NT2/D1 (cell line): Measurements from ENCODE around the gene SDC3.

Experiments used
- DNase-seq: peaks from one replicate; pipeline ENCODE4 v3.0.0-alpha.2; 2011; ENCODE audit warnings: low read depth, low spot score
- H3K27me3 ChIP-seq: 2 replicates; pipeline ENCODE4 v1.6.0; 2011; ENCODE audit warnings: mild to moderate bottlenecking; ENCODE audit not compliant: insufficient read length, insufficient read depth
- H3K36me3 ChIP-seq: 2 replicates; pipeline ENCODE4 v1.6.1; 2011; ENCODE audit warnings: mild to moderate bottlenecking, low read length, mixed read lengths; ENCODE audit not compliant: insufficient read depth, insufficient read length
- H3K4me1 ChIP-seq: 2 replicates; pipeline ENCODE4 v1.5.1; 2011; ENCODE audit not compliant: insufficient read depth, insufficient read length
- H3K4me3 ChIP-seq: 2 replicates; pipeline ENCODE4 v1.5.1; 2011; ENCODE audit warnings: low read depth; ENCODE audit not compliant: insufficient read length
- H3K9ac ChIP-seq: 2 replicates; pipeline ENCODE4 v1.6.0; 2011; ENCODE audit warnings: low read depth; ENCODE audit not compliant: insufficient read length
- H3K9me3 ChIP-seq: 2 replicates; pipeline ENCODE4 v1.5.1; 2011; ENCODE audit warnings: mild to moderate bottlenecking, low read length; ENCODE audit not compliant: insufficient read depth
- SUZ12 ChIP-seq: IDR thresholded peaks from 2 replicates; pipeline ENCODE4 v1.6.1; 2011; ENCODE audit not compliant: insufficient read length, insufficient read depth; ENCODE audit errors: extremely low read depth
- YY1 ChIP-seq: IDR thresholded peaks from 2 replicates; pipeline ENCODE4 v1.6.1; 2011; ENCODE audit not compliant: insufficient read length, insufficient read depth
- ZNF274 ChIP-seq: IDR thresholded peaks from 2 replicates; pipeline ENCODE4 v1.6.1; 2011; ENCODE audit warnings: mild to moderate bottlenecking, low read depth, low read length

SDC3 gene

GRCh38 chr1:30840904-30841598, 67.5 kb downstream of the SDC3 start:
- no peaks in the 10 kb centered on the region for H3K9me3 ChIP-seq
- H3K9ac ChIP-seq: no peak overlapping the region
- peaks cover 40% of the 10 kb centered on the region for H3K4me1 ChIP-seq
- DNase-seq: no peak
- H3K36me3 ChIP-seq: no peaks in the 10 kb centered on the region
- TF ChIP-seq YY1 (no peak), ZNF274 (no peak), SUZ12 (no peak)
- H3K4me3 ChIP-seq: no peak overlapping the region
- H3K27me3 ChIP-seq: peaks cover 3% of the 10 kb centered on the region

DNA sequence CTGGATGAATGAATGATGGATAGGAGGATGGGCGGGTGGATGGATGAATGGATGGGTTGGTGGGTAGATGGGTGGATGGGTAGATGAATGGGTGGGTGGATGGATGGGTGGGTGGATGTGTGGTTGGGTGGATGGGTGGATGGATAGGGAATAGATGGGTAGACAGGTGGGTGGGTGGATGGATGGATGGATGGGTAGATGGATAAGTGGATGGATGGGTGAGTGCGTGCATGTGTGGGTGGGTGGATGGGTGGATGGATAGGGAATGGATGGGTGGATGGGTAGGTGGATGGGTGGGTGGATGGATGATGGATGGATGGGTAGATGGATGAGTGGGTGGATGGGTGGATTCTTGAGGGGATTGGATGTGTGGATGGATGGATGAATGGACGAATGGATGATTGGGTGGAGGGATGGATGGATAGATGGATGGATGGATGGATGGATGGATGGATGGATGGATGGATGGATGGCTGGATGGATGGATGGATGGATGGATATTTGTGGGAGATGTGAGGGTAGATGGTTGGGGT, 68.7 kb downstream of the SDC3 start:
- DNase-seq: no peak
- Histone ChIP-seq H3K9ac (no peak overlapping the region), H3K36me3 (no peaks in the 10 kb centered on the region), H3K4me3 (no peak overlapping the region), H3K4me1 (peaks cover 29% of the 10 kb centered on the region), H3K27me3 (peaks cover 3% of the 10 kb centered on the region), H3K9me3 (no peaks in the 10 kb centered on the region)
- TF ChIP-seq YY1 (no peak), ZNF274 (no peak)

- H3K36me3 ChIP-seq: no peaks in the 10 kb centered on the region
- DNase-seq: no peak
- H3K27me3 ChIP-seq: peaks cover 3% of the 10 kb centered on the region
- no peaks in the 10 kb centered on the region for H3K9me3 ChIP-seq
- H3K9ac ChIP-seq: no peak overlapping the region
- no peak for TF ChIP-seq ZNF274
- no peak for TF ChIP-seq SUZ12
- TF ChIP-seq YY1: no peak
- peaks cover 23% of the 10 kb centered on the region for H3K4me1 ChIP-seq
- H3K4me3 ChIP-seq: no peak overlapping the region
Observed at GRCh38 chr1:30838996-30839395, 69.6 kb downstream of the SDC3 start.

GRCh38 chr1:30837653-30838052, 70.9 kb downstream of the SDC3 start:
- Histone ChIP-seq H3K27me3 (no peaks in the 10 kb centered on the region), H3K4me3 (no peak overlapping the region), H3K36me3 (no peaks in the 10 kb centered on the region), H3K9me3 (no peaks in the 10 kb centered on the region), H3K9ac (no peak overlapping the region), H3K4me1 (peaks cover 16% of the 10 kb centered on the region)
- DNase-seq: no peak
- TF ChIP-seq ZNF274 (no peak), SUZ12 (no peak), YY1 (no peak)

GRCh38 chr1:30834253-30834652, 74.3 kb downstream of the SDC3 start:
- Histone ChIP-seq H3K9me3 (no peaks in the 10 kb centered on the region; the same call in 1 of the 2 replicates), H3K36me3 (no peaks in the 10 kb centered on the region), H3K27me3 (no peaks in the 10 kb centered on the region), H3K4me3 (no peak overlapping the region), H3K4me1 (no peaks in the 10 kb centered on the region), H3K9ac (no peak overlapping the region)
- TF ChIP-seq YY1: no peak
- TF ChIP-seq ZNF274: no peak
- no peak for TF ChIP-seq SUZ12
- DNase-seq: no peak

DNA sequence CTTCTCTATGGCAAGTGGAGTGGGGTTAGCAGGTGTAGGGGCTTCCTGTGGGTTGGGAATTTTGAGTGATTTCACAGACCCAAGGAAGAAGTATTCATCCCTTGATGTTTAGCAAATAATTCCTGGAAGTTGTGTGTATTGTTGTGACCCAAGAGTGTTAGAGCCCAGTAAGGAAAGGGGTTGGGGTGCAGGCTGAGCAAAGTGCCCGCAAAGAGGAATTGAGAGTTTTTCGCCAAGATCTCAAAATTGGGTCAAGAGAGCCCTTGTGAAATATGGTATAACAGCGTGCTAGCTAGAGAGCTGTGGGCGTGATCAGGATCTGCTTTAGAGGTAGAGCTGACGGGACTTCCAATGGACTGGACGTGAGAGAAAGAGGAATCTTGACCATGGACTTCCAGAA, 78.0 kb downstream of the SDC3 start:
- TF ChIP-seq YY1: no peak
- TF ChIP-seq ZNF274: no peak
- TF ChIP-seq SUZ12: no peak
- H3K27me3 ChIP-seq: peaks cover 7% of the 10 kb centered on the region

DNA sequence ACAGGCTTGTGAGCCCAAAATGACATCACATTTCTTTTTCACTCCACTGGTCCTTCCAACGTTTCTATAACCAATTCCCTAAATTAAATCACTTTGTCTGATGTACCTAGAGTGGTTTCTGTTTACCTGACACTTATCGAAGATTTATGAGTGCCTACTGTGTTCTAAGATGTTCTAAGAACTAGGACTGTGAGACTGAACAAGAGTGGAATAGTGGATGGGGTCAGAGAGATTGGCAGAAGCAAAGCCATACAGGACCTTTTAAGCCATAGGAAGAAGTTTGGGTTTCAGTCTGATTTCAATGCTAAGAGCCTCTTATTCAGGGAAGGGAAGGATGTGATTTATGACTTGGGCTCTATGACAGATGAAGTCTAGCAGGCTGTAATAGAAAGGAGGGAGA, 78.7 kb downstream of the SDC3 start:
- H3K9ac ChIP-seq: no peak overlapping the region
- H3K4me3 ChIP-seq: no peak overlapping the region
- TF ChIP-seq SUZ12: no peak
- no peak for TF ChIP-seq ZNF274
- TF ChIP-seq YY1: no peak
- no peak for DNase-seq
- no peaks in the 10 kb centered on the region; the same call in 1 of the 2 replicates for H3K9me3 ChIP-seq
- no peaks in the 10 kb centered on the region for H3K4me1 ChIP-seq
- peaks cover 14% of the 10 kb centered on the region for H3K27me3 ChIP-seq
- no peaks in the 10 kb centered on the region for H3K36me3 ChIP-seq

More for the DNA sequence above, 78.0 kb downstream of the SDC3 start:
- H3K36me3 ChIP-seq: no peaks in the 10 kb centered on the region
- no peak overlapping the region for H3K9ac ChIP-seq
- no peaks in the 10 kb centered on the region for H3K4me1 ChIP-seq
- H3K9me3 ChIP-seq: no peaks in the 10 kb centered on the region; the same call in 1 of the 2 replicates
- DNase-seq: no peak
- H3K4me3 ChIP-seq: no peak overlapping the region
